ENCODE measurements around the gene TGFB2.

- TF ChIP-seq CTCF (conservative IDR thresholded peaks at IDR 0.05; ENCODE audit: low read depth, low read length), result no peak
- TF ChIP-seq EZH2 (IDR thresholded peaks at IDR 0.05; ENCODE audit: borderline replicate concordance, low read depth, low read length, poor library complexity, severe bottlenecking), result no peak
Observed at GRCh38 chr1:218297867-218298266, 47.3 kb upstream of the TGFB2 start.

All from A673 (cell line).